ENCODE results near the gene IRAK2.

GRCh38 chr3:10265833-10266232 lies 101.1 kb downstream of the IRAK2 start:
- TF ChIP-seq CTCF (IDR thresholded peaks at IDR 0.05; ENCODE audit: control extremely low read depth in 1 of 3, insufficient read depth in 1 of 3, low read depth in 1 of 3, low read length in 3 of 3) (no peak), SP4 (IDR thresholded peaks at IDR 0.05; ENCODE audit: low read length) (no peak), CHD1 (IDR thresholded peaks at IDR 0.05; ENCODE audit: low read depth, low read length) (no peak), POLR2A (IDR thresholded peaks at IDR 0.05; ENCODE audit: control extremely low read depth in 1 of 2, low read depth in 2 of 2, low read length in 2 of 2) (no peak), JUND (IDR thresholded peaks at IDR 0.05; ENCODE audit: low read length) (no peak), CHD2 (IDR thresholded peaks at IDR 0.05; ENCODE audit: low read length) (no peak), BCL11A (IDR thresholded peaks at IDR 0.05; ENCODE audit: low read depth in 2 of 2, low read length in 2 of 2) (no peak), NRF1 (IDR thresholded peaks at IDR 0.05; ENCODE audit: low read depth, low read length) (no peak), TBP (IDR thresholded peaks at IDR 0.05; ENCODE audit: low read depth, low read length) (no peak), BRCA1 (IDR thresholded peaks at IDR 0.05; ENCODE audit: low read depth, low read length) (no peak), EZH2 (IDR thresholded peaks at IDR 0.05; ENCODE audit: low read depth, low read length, severe bottlenecking) (no peak), ZNF274 (IDR thresholded peaks at IDR 0.05; ENCODE audit: borderline replicate concordance, extremely low read depth, low read length) (no peak)
- TF ChIP-seq, protein P1, sequence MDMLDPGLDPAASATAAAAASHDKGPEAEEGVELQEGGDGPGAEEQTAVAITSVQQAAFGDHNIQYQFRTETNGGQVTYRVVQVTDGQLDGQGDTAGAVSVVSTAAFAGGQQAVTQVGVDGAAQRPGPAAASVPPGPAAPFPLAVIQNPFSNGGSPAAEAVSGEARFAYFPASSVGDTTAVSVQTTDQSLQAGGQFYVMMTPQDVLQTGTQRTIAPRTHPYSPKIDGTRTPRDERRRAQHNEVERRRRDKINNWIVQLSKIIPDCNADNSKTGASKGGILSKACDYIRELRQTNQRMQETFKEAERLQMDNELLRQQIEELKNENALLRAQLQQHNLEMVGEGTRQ (IDR thresholded peaks at IDR 0.05; ENCODE audit: low read length) = no peak

All from H1 (cell line).